WTC11 (cell line): Measurements from ENCODE around the gene KCND3.

Source experiments
- AFF4 ChIP-seq: sonication (generic); formaldehyde crosslinking; IDR thresholded peaks from 2 replicates; pipeline ENCODE4 v1.8.1; 2023; ENCODE audit warnings: mild to moderate bottlenecking, missing genetic modification reagents, borderline replicate concordance
- ATF3 ChIP-seq: sonication (generic); formaldehyde crosslinking; conservative IDR thresholded peaks from 2 replicates; pipeline ENCODE4 v1.8.1; 2022; ENCODE audit warnings: mild to moderate bottlenecking, missing genetic modification reagents
- CTCF ChIP-seq: fragments of 200-600 bp; IDR thresholded peaks from 2 replicates; pipeline ENCODE4 v1.8.0; 2022; ENCODE audit warnings: antibody characterized with exemption
- FOXK1 ChIP-seq: sonication (generic); formaldehyde crosslinking; IDR thresholded peaks from 2 replicates; pipeline ENCODE4 v1.8.0; 2022; ENCODE audit warnings: mild to moderate bottlenecking, moderate library complexity, missing genetic modification reagents
- MXD4 ChIP-seq: fragments of 250-450 bp; sonication (Bioruptor Pico); IDR thresholded peaks from 2 replicates; pipeline ENCODE4 v1.8.0; 2021; ENCODE audit warnings: mild to moderate bottlenecking, moderate library complexity, borderline replicate concordance
- TEAD4 ChIP-seq: sonication (generic); formaldehyde crosslinking; IDR thresholded peaks from 2 replicates; pipeline ENCODE4 v1.8.0; 2022; ENCODE audit warnings: mild to moderate bottlenecking, missing genetic modification reagents
- ZNF416 ChIP-seq: fragments of 250-450 bp; sonication (Bioruptor Pico); IDR thresholded peaks from 2 replicates; pipeline ENCODE4 v1.9.0; 2021; ENCODE audit warnings: mild to moderate bottlenecking, inconsistent platforms

GRCh38 chr1:111968511-111968910 lies 21.0 kb downstream of the KCND3 start:
- no peak for TF ChIP-seq CTCF
- no peak for TF ChIP-seq ATF3
- no peak for TF ChIP-seq TEAD4 (CRISPR knock-in tag)
- TF ChIP-seq FOXK1 (CRISPR knock-in tag), result no peak
- TF ChIP-seq ZNF416 (CRISPR knock-in tag), result no peak
- TF ChIP-seq MXD4, result no peak
- TF ChIP-seq AFF4 (CRISPR knock-in tag), result no peak
